GM12801 (cell line): ENCODE results near the gene GMEB2.

Experiments
- CTCF ChIP-seq: IDR thresholded peaks from one replicate; pipeline ENCODE4 v1.5.1; 2011; ENCODE audit warnings: control low read depth; ENCODE audit not compliant: insufficient read length; ENCODE audit errors: extremely low read depth

GMEB2 gene

GRCh38 chr20:63542696-63543095 is 84.2 kb downstream of the GMEB2 start:
- TF ChIP-seq CTCF = no peak

GRCh38 chr20:63542031-63542559 is 84.8 kb downstream of the GMEB2 start:
- TF ChIP-seq CTCF = no peak

GRCh38 chr20:63541371-63541770 is 85.5 kb downstream of the GMEB2 start:
- no peak for TF ChIP-seq CTCF

- no peak for TF ChIP-seq CTCF
Measured at GRCh38 chr20:63540417-63541186, 86.3 kb downstream of the GMEB2 start.

GRCh38 chr20:63539441-63540370 is 87.2 kb downstream of the GMEB2 start:
- TF ChIP-seq CTCF = no peak

- TF ChIP-seq CTCF = no peak
Measured at GRCh38 chr20:63539092-63539430, 87.8 kb downstream of the GMEB2 start.
